GM12878 (cell line): ENCODE measurements around the gene TEX12. TPM values are rescaled to one million over a fixed set of nuclear protein-coding genes. Genes with fewer than 3 reads are reported as not detected.

Source experiments
- ATAC-seq: fragments of 200-7000 bp; cut with Tn5 transposase; 3 replicates; pipeline ENCODE4 v1.9.1; 2020; ENCODE audit warnings: mild to moderate bottlenecking, moderate library complexity
- BruUV-seq: library from RNA; stranded (reverse); fragments of 400-500 nt; replicated peaks from 2 replicates; lab custom pipeline; 2021; lab: Mats Ljungman, UMichigan
- CTCF ChIA-PET: fragments of 300-600 bp; sonication (Branson Sonifier 250); formaldehyde crosslinking; extraction: SDS; loops from one replicate; lab custom pipeline; 2021; ENCODE audit warnings: inconsistent platforms; lab: Yijun Ruan, JAX
- POLR2A ChIA-PET: fragments of 350-600 bp; formaldehyde crosslinking; extraction: SDS; loops from one replicate; lab custom pipeline; 2021; ENCODE audit warnings: inconsistent platforms; lab: Charles Lee
- RAD21 ChIA-PET: fragments of 300-600 bp; sonication (Branson Sonifier 250); formaldehyde crosslinking; loops from one replicate; lab custom pipeline; 2023; ENCODE audit warnings: antibody characterized with exemption; ENCODE audit not compliant: unreplicated experiment; lab: Charles Lee
- SMC1A ChIA-PET: fragments of 300-600 bp; sonication (Branson Sonifier 250); formaldehyde crosslinking; loops from one replicate; lab custom pipeline; 2023; ENCODE audit not compliant: unreplicated experiment, uncharacterized antibody; lab: Charles Lee
- DNase-seq: peaks from one replicate; pipeline ENCODE4 v3.0.0-alpha.2; 2011; ENCODE audit warnings: low read depth, low spot score
- FAIRE-seq: peaks from 3 replicates; lab custom pipeline; 2011; peaks lifted over from hg19 to GRCh38; lab: Jason Lieb, UNC
- H2AFZ ChIP-seq: 2 replicates; pipeline ENCODE4 v1.6.0; 2011; ENCODE audit warnings: low read depth, low read length, control low read depth; ENCODE audit not compliant: control insufficient read depth
- H3K27ac ChIP-seq: 2 replicates; pipeline ENCODE4 v1.5.1; 2011; ENCODE audit warnings: control low read depth; ENCODE audit not compliant: control insufficient read depth, insufficient read depth
- H3K27me3 ChIP-seq, 2 experiments: replicated peaks in 1 of 2; 2 replicates each; pipeline versions ENCODE4 v1.6.0 to v1.6.1; 2011; ENCODE audit warnings: low read length in 1 of 2; ENCODE audit not compliant: control insufficient read depth in 2 of 2, insufficient read depth in 2 of 2
- H3K36me3 ChIP-seq, 2 experiments: 2 replicates each; pipeline ENCODE4 v1.5.1; 2011; ENCODE audit warnings: low read length in 1 of 2; ENCODE audit not compliant: control insufficient read depth in 2 of 2, insufficient read depth in 2 of 2
- H3K4me1 ChIP-seq: 2 replicates; pipeline ENCODE4 v1.6.1; 2011; ENCODE audit warnings: mild to moderate bottlenecking, low read length, moderate library complexity, mixed read lengths; ENCODE audit not compliant: control insufficient read depth, insufficient read depth
- H3K4me2 ChIP-seq: 2 replicates; pipeline ENCODE4 v1.6.0; 2011; ENCODE audit warnings: control low read depth; ENCODE audit not compliant: control insufficient read depth, insufficient read depth
- H3K4me3 ChIP-seq: fragments of 200-600 bp; sonication (generic); 2 replicates; pipeline ENCODE4 v1.5.1; 2016
- H3K79me2 ChIP-seq: 2 replicates; pipeline ENCODE4 v1.6.0; 2011; ENCODE audit warnings: low read length; ENCODE audit not compliant: control insufficient read depth, insufficient read depth
- H3K9ac ChIP-seq: 2 replicates; pipeline ENCODE4 v1.8.0; 2011; ENCODE audit warnings: low read length, control low read depth, mixed read lengths; ENCODE audit not compliant: control insufficient read depth, insufficient read depth
- H3K9me3 ChIP-seq: replicated peaks from 3 replicates; pipeline ENCODE4 v1.5.1; 2011; ENCODE audit warnings: mild to moderate bottlenecking, low read length; ENCODE audit not compliant: control insufficient read depth, insufficient read depth
- H4K20me1 ChIP-seq: 2 replicates; pipeline ENCODE4 v1.6.0; 2011; ENCODE audit not compliant: control insufficient read depth, insufficient read depth
- ATF7 ChIP-seq: fragments of 450-650 bp; IDR thresholded peaks from 2 replicates; pipeline ENCODE4 v1.6.1; 2016; ENCODE audit warnings: low read depth, mild to moderate bottlenecking
- BCL11A ChIP-seq: IDR thresholded peaks from 2 replicates; pipeline ENCODE4 v1.6.1; 2011; ENCODE audit warnings: low read depth, low read length
- BHLHE40 ChIP-seq, 2 experiments: fragments of 450-650 bp in 1 of 2; IDR thresholded peaks; 2 replicates each; pipeline ENCODE4 v1.6.1; 2011 to 2017; ENCODE audit warnings: low read depth in 2 of 2, borderline replicate concordance in 1 of 2, improper control_type of control experiment in 1 of 2, low read length in 1 of 2, mild to moderate bottlenecking in 1 of 2
- CBFB ChIP-seq: IDR thresholded peaks from 2 replicates; pipeline ENCODE4 v1.6.1; 2016; ENCODE audit warnings: antibody characterized with exemption, low read depth
- CREM ChIP-seq: IDR thresholded peaks from 2 replicates; pipeline ENCODE4 v1.6.1; 2014; ENCODE audit warnings: antibody characterized with exemption, low read depth
- DPF2 ChIP-seq: fragments of 450-650 bp; IDR thresholded peaks from 2 replicates; pipeline ENCODE4 v1.6.1; 2017; ENCODE audit warnings: mild to moderate bottlenecking
- EP300 ChIP-seq, 2 experiments: fragments of 150-350 bp in 1 of 2; IDR thresholded peaks; 2 replicates each; pipeline ENCODE4 v1.6.1; 2011 to 2012; ENCODE audit warnings: low read depth in 2 of 2, low read length in 2 of 2, borderline replicate concordance in 1 of 2, improper control_type of control experiment in 1 of 2, inconsistent platforms in 1 of 2; ENCODE audit not compliant: control insufficient read depth in 1 of 2
- FOXM1 ChIP-seq: IDR thresholded peaks from 2 replicates; pipeline ENCODE4 v1.6.1; 2012; ENCODE audit warnings: low read depth, mild to moderate bottlenecking, inconsistent platforms, low read length, moderate library complexity
- GABPA ChIP-seq: IDR thresholded peaks from 2 replicates; pipeline ENCODE4 v1.6.1; 2014; ENCODE audit warnings: antibody characterized with exemption, low read depth, mild to moderate bottlenecking, inconsistent platforms
- HDAC2 ChIP-seq: fragments of 200-600 bp; sonication (generic); IDR thresholded peaks from 2 replicates; pipeline ENCODE4 v1.6.1; 2017
- IRF4 ChIP-seq: IDR thresholded peaks from 2 replicates; pipeline ENCODE4 v1.6.1; 2011; ENCODE audit warnings: low read depth, low read length
- JUND ChIP-seq: IDR thresholded peaks from 2 replicates; pipeline ENCODE4 v1.6.1; 2012; ENCODE audit warnings: low read depth, mild to moderate bottlenecking, low read length, improper control_type of control experiment, moderate library complexity
- LARP7 ChIP-seq: fragments of 450-650 bp; IDR thresholded peaks from 2 replicates; pipeline ENCODE4 v1.6.1; 2017; ENCODE audit warnings: mild to moderate bottlenecking
- MEF2A ChIP-seq: IDR thresholded peaks from 2 replicates; pipeline ENCODE4 v1.6.1; 2011; ENCODE audit warnings: low read depth, mild to moderate bottlenecking, low read length, moderate library complexity; ENCODE audit not compliant: insufficient read depth
- MTA2 ChIP-seq: fragments of 450-650 bp; IDR thresholded peaks from 2 replicates; pipeline ENCODE4 v1.6.1; 2016; ENCODE audit warnings: low read depth, mild to moderate bottlenecking, moderate library complexity
- NFIC ChIP-seq: IDR thresholded peaks from 2 replicates; pipeline ENCODE4 v1.6.1; 2012; ENCODE audit warnings: low read depth, mild to moderate bottlenecking, inconsistent platforms, low read length, moderate library complexity
- NFXL1 ChIP-seq: fragments of 450-650 bp; IDR thresholded peaks from 2 replicates; pipeline ENCODE4 v1.6.1; 2017; ENCODE audit warnings: antibody characterized with exemption, mild to moderate bottlenecking, borderline replicate concordance
- PAX5 ChIP-seq: IDR thresholded peaks from 2 replicates; pipeline ENCODE4 v1.6.1; 2011; ENCODE audit warnings: low read depth, low read length, borderline replicate concordance
- POLR2AphosphoS2 ChIP-seq: IDR thresholded peaks from 2 replicates; pipeline ENCODE4 v1.6.1; 2011; ENCODE audit warnings: low read depth, mild to moderate bottlenecking, low read length, improper control_type of control experiment, moderate library complexity
- SREBF1 ChIP-seq: IDR thresholded peaks from 2 replicates; pipeline ENCODE4 v1.6.1; 2012; ENCODE audit warnings: mild to moderate bottlenecking, low read length
- TCF7 ChIP-seq: IDR thresholded peaks from 2 replicates; pipeline ENCODE4 v1.6.1; 2014; ENCODE audit warnings: antibody characterized with exemption, borderline replicate concordance
- ZBED1 ChIP-seq: IDR thresholded peaks from 2 replicates; pipeline ENCODE4 v1.6.1; 2016; ENCODE audit warnings: borderline replicate concordance
- ZNF217 ChIP-seq: fragments of 450-650 bp; IDR thresholded peaks from 2 replicates; pipeline ENCODE4 v1.6.1; 2017; ENCODE audit warnings: antibody characterized with exemption, mild to moderate bottlenecking
- ZNF622 ChIP-seq: fragments of 450-650 bp; IDR thresholded peaks from 2 replicates; pipeline ENCODE4 v1.6.1; 2017; ENCODE audit warnings: mild to moderate bottlenecking, inconsistent platforms
- WGBS: methylation state at CpG from one replicate; pipeline ENCODE4 v1.1.6; 2016; ENCODE audit warnings: low lambda C conversion rate; ENCODE audit not compliant: insufficient replicate concordance, insufficient coverage; ENCODE audit errors: missing lambda C conversion rate; 5-methylcytosine and 5-hydroxymethylcytosine counted together
- in situ Hi-C: fragments of 300-500 bp; cut with MboI; formaldehyde crosslinking; loops from 9 replicates; pipeline ENCODE4 v1.14.3; 2018; ENCODE audit warnings: mixed read lengths
- intact Hi-C: fragments of 100-400 bp; cut with micrococcal nuclease; formaldehyde crosslinking; loops from one replicate; pipeline ENCODE4 v1.14.2; 2022; ENCODE audit not compliant: unreplicated experiment
- polyA plus RNA-seq, 11 experiments: library from polyadenylated mRNA; depleted of rRNA in 4 of 11; unstranded in 6 of 11; stranded (reverse) in 5 of 11; fragments of >200 nt; fragmentation: Nextera tagmentation in 4 of 11; fragmentation: Illumina TruSeq in 1 of 11; extraction: Ambion mirVana in 4 of 11; extraction: Trizol in 1 of 11; gene quantifications; 1 replicate in 1 of 11; 2 replicates in 10 of 11; pipeline versions ENCODE4 v1.2.1 to v1.2.3, GENCODE V29; 2011 to 2016; ENCODE audit warnings: inconsistent platforms in 2 of 11, missing spikeins in 2 of 11, low read depth in 1 of 11
- total RNA-seq, 4 experiments: library from RNA; depleted of rRNA in 3 of 4; stranded (reverse); fragments of >200 nt in 3 of 4; fragmentation: Illumina TruSeq in 1 of 4; extraction: Trizol in 1 of 4; gene quantifications; 2 replicates each; pipeline versions ENCODE4 v1.2.1 to v1.2.3, GENCODE V29; 2013 to 2021
- TF ChIP-seq, protein P1 (sequence below): fragments of 450-650 bp; IDR thresholded peaks from 2 replicates; pipeline ENCODE4 v1.6.1; 2018; ENCODE audit warnings: mild to moderate bottlenecking, low read depth, moderate library complexity; ENCODE audit not compliant: partially characterized antibody

The TEX12 gene
- total and polyA plus RNA-seq, 10 of the 15 experiments (the other 5 are each of a cell fraction or from before 2014, with no cell fraction given), result 0.11 to 1.3 (median 0.40) TPM; not detected in 2

DNA sequence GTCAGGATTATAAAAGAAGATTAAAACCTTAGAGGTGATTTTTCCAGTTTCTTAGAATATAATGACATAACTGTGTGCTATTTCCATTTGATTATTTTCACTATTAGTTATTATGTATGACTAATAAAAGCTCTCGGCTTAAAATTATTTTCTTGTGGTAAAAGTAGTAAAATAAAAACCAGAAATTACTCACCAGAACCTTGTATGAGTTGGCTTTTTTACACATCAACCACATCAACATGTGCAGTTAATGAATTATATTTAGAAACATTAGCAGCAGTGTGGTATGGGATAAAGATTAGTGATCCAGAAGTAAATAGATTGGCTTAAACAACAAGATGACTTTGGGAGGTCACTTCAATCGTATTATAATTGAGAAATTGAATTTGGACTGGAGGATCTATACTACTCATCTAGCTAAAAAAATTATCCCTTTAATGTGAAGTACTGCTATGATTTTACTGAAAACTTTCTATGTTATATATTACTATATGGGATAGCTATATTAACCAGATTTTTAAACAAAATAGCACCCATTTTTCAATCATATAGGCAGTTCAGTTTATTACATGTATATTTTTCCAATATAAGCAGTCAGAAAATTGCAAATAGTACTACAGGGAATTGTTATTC is 5.3 kb downstream of the TEX12 start:
- ChIA-PET POLR2A (interaction anchor here (0.7 kb wide), 1 partner anchor 53 kb away, joined by 4 read pairs; no protein-coding TSS in a partner anchor), RAD21 (no interaction called here), SMC1A (interaction anchor here (0.7 to 1.3 kb wide), 6 partner anchors 13 to 62 kb away, joined by 3 read pairs; no protein-coding TSS in a partner anchor), CTCF (interaction anchor here (0.5 to 1.0 kb wide), 3 partner anchors 20 to 108 kb away, joined by 3 to 5 read pairs (median 3); no protein-coding TSS in a partner anchor)
- no peak overlapping the region for H3K9ac ChIP-seq
- in situ Hi-C loops (no loop called here), intact Hi-C loops (loop anchor here (10.0 kb wide), 2 partner anchors 158 to 238 kb away; partner anchors contain the start of gene DIXDC1)
- FAIRE-seq (no peak), DNase-seq (no peak), ATAC-seq (peak; percentile 79)
- H2AFZ ChIP-seq, result no peak overlapping the region
- no peaks in the 10 kb centered on the region for H4K20me1 ChIP-seq
- no peaks in the 10 kb centered on the region for H3K9me3 ChIP-seq
- WGBS, result 4% methylated on average over 2 of the region's 2 CpGs
- H3K79me2 ChIP-seq, result no peaks in the 10 kb centered on the region
- no TSS peak for BruUV-seq
- no peak overlapping the region for H3K4me2 ChIP-seq
- no peak overlapping the region for H3K4me3 ChIP-seq
- no peaks in the 10 kb centered on the region for H3K4me1 ChIP-seq
- H3K27me3 ChIP-seq, result no peaks in the 10 kb centered on the region; a peak in 1 of 4 replicates
- no peak overlapping the region for H3K27ac ChIP-seq
- no peaks in the 10 kb centered on the region for H3K36me3 ChIP-seq
- TF ChIP-seq TCF7, result peak; percentile 94
- no peak for TF ChIP-seq HDAC2
- peak; percentile 58; the same call in 1 of the 2 replicates for TF ChIP-seq ATF7
- TF ChIP-seq POLR2AphosphoS2, result no peak
- TF ChIP-seq CBFB, result peak; percentile 81
- TF ChIP-seq NFXL1, result no peak
- peak; percentile 72 for TF ChIP-seq CREM
- TF ChIP-seq SREBF1, result peak; percentile 29; the same call in 1 of the 2 replicates
- TF ChIP-seq DPF2, result 0 out of 2 replicates have a peak, but pooled peaks have one; percentile 41
- TF ChIP-seq BHLHE40 (IDR thresholded peaks at IDR 0.05; ENCODE audit: borderline replicate concordance in 1 of 2, low read depth in 2 of 2, low read length in 1 of 2), result peak; percentile 89 to 90
- peak; percentile 77 for TF ChIP-seq GABPA
- peak; percentile 93; the same call in 1 of the 2 replicates for TF ChIP-seq ZBED1
- TF ChIP-seq IRF4, result peak; percentile 73; the same call in 1 of the 2 replicates
- TF ChIP-seq, protein P1, sequence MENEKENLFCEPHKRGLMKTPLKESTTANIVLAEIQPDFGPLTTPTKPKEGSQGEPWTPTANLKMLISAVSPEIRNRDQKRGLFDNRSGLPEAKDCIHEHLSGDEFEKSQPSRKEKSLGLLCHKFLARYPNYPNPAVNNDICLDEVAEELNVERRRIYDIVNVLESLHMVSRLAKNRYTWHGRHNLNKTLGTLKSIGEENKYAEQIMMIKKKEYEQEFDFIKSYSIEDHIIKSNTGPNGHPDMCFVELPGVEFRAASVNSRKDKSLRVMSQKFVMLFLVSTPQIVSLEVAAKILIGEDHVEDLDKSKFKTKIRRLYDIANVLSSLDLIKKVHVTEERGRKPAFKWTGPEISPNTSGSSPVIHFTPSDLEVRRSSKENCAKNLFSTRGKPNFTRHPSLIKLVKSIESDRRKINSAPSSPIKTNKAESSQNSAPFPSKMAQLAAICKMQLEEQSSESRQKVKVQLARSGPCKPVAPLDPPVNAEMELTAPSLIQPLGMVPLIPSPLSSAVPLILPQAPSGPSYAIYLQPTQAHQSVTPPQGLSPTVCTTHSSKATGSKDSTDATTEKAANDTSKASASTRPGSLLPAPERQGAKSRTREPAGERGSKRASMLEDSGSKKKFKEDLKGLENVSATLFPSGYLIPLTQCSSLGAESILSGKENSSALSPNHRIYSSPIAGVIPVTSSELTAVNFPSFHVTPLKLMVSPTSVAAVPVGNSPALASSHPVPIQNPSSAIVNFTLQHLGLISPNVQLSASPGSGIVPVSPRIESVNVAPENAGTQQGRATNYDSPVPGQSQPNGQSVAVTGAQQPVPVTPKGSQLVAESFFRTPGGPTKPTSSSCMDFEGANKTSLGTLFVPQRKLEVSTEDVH, result no peak
- peak; percentile 98 for TF ChIP-seq MEF2A
- TF ChIP-seq LARP7, result no peak
- peak; percentile 68 for TF ChIP-seq MTA2
- no peak for TF ChIP-seq ZNF622
- TF ChIP-seq EP300 (IDR thresholded peaks at IDR 0.05; ENCODE audit: borderline replicate concordance in 1 of 2, control insufficient read depth in 1 of 2, low read depth in 2 of 2, low read length in 2 of 2), result peak; percentile 10 to 43; a peak in 2 of 4 replicates
- TF ChIP-seq FOXM1, result peak; percentile 93; the same call in 1 of the 2 replicates
- no peak for TF ChIP-seq PAX5
- no peak for TF ChIP-seq JUND
- TF ChIP-seq ZNF217, result peak; percentile 93
- TF ChIP-seq NFIC, result peak; percentile 100
- peak; percentile 89; the same call in 1 of the 2 replicates for TF ChIP-seq BCL11A
